ENCODE measurements around the gene COL4A1.

The COL4A1 gene

GRCh38 chr13:110306340-110306959, 507 bp downstream of the COL4A1 start:
- TF ChIP-seq SIN3A (IDR thresholded peaks at IDR 0.05; ENCODE audit: borderline replicate concordance, insufficient read depth, low read length) (no peak), FOXP2 (optimal IDR thresholded peaks at IDR 0.05; ENCODE audit: borderline replicate concordance, extremely low read depth, extremely low read length, insufficient read depth) (no peak), TAF1 (IDR thresholded peaks at IDR 0.05; ENCODE audit: borderline replicate concordance, insufficient read depth, low read length) (no peak), POLR2AphosphoS5 (IDR thresholded peaks at IDR 0.05; ENCODE audit: low read depth, low read length) (no peak)
- TF ChIP-seq, protein P1, sequence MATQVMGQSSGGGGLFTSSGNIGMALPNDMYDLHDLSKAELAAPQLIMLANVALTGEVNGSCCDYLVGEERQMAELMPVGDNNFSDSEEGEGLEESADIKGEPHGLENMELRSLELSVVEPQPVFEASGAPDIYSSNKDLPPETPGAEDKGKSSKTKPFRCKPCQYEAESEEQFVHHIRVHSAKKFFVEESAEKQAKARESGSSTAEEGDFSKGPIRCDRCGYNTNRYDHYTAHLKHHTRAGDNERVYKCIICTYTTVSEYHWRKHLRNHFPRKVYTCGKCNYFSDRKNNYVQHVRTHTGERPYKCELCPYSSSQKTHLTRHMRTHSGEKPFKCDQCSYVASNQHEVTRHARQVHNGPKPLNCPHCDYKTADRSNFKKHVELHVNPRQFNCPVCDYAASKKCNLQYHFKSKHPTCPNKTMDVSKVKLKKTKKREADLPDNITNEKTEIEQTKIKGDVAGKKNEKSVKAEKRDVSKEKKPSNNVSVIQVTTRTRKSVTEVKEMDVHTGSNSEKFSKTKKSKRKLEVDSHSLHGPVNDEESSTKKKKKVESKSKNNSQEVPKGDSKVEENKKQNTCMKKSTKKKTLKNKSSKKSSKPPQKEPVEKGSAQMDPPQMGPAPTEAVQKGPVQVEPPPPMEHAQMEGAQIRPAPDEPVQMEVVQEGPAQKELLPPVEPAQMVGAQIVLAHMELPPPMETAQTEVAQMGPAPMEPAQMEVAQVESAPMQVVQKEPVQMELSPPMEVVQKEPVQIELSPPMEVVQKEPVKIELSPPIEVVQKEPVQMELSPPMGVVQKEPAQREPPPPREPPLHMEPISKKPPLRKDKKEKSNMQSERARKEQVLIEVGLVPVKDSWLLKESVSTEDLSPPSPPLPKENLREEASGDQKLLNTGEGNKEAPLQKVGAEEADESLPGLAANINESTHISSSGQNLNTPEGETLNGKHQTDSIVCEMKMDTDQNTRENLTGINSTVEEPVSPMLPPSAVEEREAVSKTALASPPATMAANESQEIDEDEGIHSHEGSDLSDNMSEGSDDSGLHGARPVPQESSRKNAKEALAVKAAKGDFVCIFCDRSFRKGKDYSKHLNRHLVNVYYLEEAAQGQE (IDR thresholded peaks at IDR 0.05; ENCODE audit: insufficient read depth in 1 of 2, low read depth in 2 of 2, low read length in 2 of 2), result no peak

- TF ChIP-seq FOXP2 (optimal IDR thresholded peaks at IDR 0.05; ENCODE audit: borderline replicate concordance, extremely low read depth, extremely low read length, insufficient read depth) (no peak), POLR2AphosphoS5 (IDR thresholded peaks at IDR 0.05; ENCODE audit: low read depth, low read length) (no peak)
These were observed 1.0 kb downstream of the COL4A1 start for GRCh38 chr13:110305949-110306339.

GRCh38 chr13:110305544-110305943, 1.4 kb downstream of the COL4A1 start:
- TF ChIP-seq SIN3A (IDR thresholded peaks at IDR 0.05; ENCODE audit: borderline replicate concordance, insufficient read depth, low read length), result no peak
- TF ChIP-seq, protein P1 (IDR thresholded peaks at IDR 0.05; ENCODE audit: insufficient read depth in 1 of 2, low read depth in 2 of 2, low read length in 2 of 2), result no peak
- no peak for TF ChIP-seq POLR2AphosphoS5 (IDR thresholded peaks at IDR 0.05; ENCODE audit: low read depth, low read length)
- TF ChIP-seq TAF1 (IDR thresholded peaks at IDR 0.05; ENCODE audit: borderline replicate concordance, insufficient read depth, low read length), result no peak
- no peak for TF ChIP-seq FOXP2 (optimal IDR thresholded peaks at IDR 0.05; ENCODE audit: borderline replicate concordance, extremely low read depth, extremely low read length, insufficient read depth)

- TF ChIP-seq TAF1 (IDR thresholded peaks at IDR 0.05; ENCODE audit: borderline replicate concordance, insufficient read depth, low read length), result no peak
- TF ChIP-seq SIN3A (IDR thresholded peaks at IDR 0.05; ENCODE audit: borderline replicate concordance, insufficient read depth, low read length), result no peak
- no peak for TF ChIP-seq POLR2AphosphoS5 (IDR thresholded peaks at IDR 0.05; ENCODE audit: low read depth, low read length)
- TF ChIP-seq, protein P1 (IDR thresholded peaks at IDR 0.05; ENCODE audit: insufficient read depth in 1 of 2, low read depth in 2 of 2, low read length in 2 of 2), result no peak
- no peak for TF ChIP-seq FOXP2 (optimal IDR thresholded peaks at IDR 0.05; ENCODE audit: borderline replicate concordance, extremely low read depth, extremely low read length, insufficient read depth)
These were observed 2.0 kb downstream of the COL4A1 start for GRCh38 chr13:110305001-110305400.

DNA sequence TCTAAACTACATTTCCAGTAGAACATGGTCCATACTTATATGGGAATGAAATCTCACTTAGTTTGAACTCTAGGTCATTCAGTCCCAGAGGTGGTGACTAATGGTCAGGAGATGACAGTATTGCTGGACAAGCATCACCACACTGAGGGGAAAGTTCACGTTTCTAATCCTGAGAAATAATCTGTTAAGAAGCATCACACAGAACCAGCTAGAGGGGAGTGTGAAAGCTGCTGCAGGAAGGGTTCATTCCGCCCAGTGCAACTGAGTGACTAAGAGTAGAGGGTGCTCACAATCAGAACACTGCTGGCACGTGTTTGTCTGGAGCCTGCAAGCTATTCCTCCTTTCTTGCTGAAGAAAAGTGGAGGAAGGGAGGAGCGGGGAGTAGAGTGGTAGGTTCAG, 2.7 kb downstream of the COL4A1 start:
- no peak for TF ChIP-seq POLR2AphosphoS5 (IDR thresholded peaks at IDR 0.05; ENCODE audit: low read depth, low read length)
- TF ChIP-seq, protein P1 (IDR thresholded peaks at IDR 0.05; ENCODE audit: insufficient read depth in 1 of 2, low read depth in 2 of 2, low read length in 2 of 2), result no peak
- TF ChIP-seq TAF1 (IDR thresholded peaks at IDR 0.05; ENCODE audit: borderline replicate concordance, insufficient read depth, low read length), result no peak
- no peak for TF ChIP-seq SIN3A (IDR thresholded peaks at IDR 0.05; ENCODE audit: borderline replicate concordance, insufficient read depth, low read length)
- TF ChIP-seq FOXP2 (optimal IDR thresholded peaks at IDR 0.05; ENCODE audit: borderline replicate concordance, extremely low read depth, extremely low read length, insufficient read depth), result no peak
